IMR-90 (cell line): ENCODE results near the gene KLHDC3. TPM values are rescaled to one million over a fixed set of nuclear protein-coding genes. Genes with fewer than 3 reads are reported as not detected.

ENCODE experiments used
- ATAC-seq: fragments of 200-7000 bp; cut with Tn5 transposase; 2 replicates; pipeline ENCODE4 v1.9.1; 2020; ENCODE audit warnings: low read depth, mild to moderate bottlenecking, moderate library complexity
- BruUV-seq: library from RNA; stranded (reverse); fragments of 400-500 nt; replicated peaks from 2 replicates; lab custom pipeline; 2021; lab: Mats Ljungman, UMichigan
- CTCF ChIA-PET: fragments of 300-600 bp; formaldehyde crosslinking; extraction: SDS; loops from one replicate; lab custom pipeline; 2021; ENCODE audit warnings: antibody characterized with exemption; lab: Yijun Ruan, JAX
- POLR2A ChIA-PET: fragments of 300-600 bp; sonication (Branson Sonifier 250); formaldehyde crosslinking; loops from one replicate; lab custom pipeline; 2022; ENCODE audit warnings: antibody characterized with exemption; ENCODE audit not compliant: unreplicated experiment; lab: Charles Lee
- DNase-seq: peaks from one replicate; pipeline ENCODE4 v3.0.0; 2013
- H2AFZ ChIP-seq: replicated peaks from 2 replicates; pipeline ENCODE3; 2013; ENCODE audit warnings: low read length, mild to moderate bottlenecking; ENCODE audit not compliant: poor library complexity
- H2AK5ac ChIP-seq: 2 replicates; pipeline ENCODE4 v1.6.1; 2013; ENCODE audit warnings: low read depth, low read length, inconsistent platforms
- H2AK9ac ChIP-seq: replicated peaks from 2 replicates; pipeline ENCODE3; 2013; ENCODE audit warnings: mild to moderate bottlenecking, low read depth, low read length, moderate library complexity; ENCODE audit not compliant: poor library complexity
- H2BK120ac ChIP-seq: 2 replicates; pipeline ENCODE4 v1.6.1; 2013; ENCODE audit warnings: low read depth, low read length, inconsistent platforms
- H2BK15ac ChIP-seq: 3 replicates; pipeline ENCODE4 v1.6.1; 2013; ENCODE audit warnings: low read depth, low read length, inconsistent platforms
- H2BK20ac ChIP-seq: 2 replicates; pipeline ENCODE4 v1.6.1; 2013; ENCODE audit warnings: low read depth, mild to moderate bottlenecking, inconsistent platforms, low read length, moderate library complexity
- H2BK5ac ChIP-seq: 2 replicates; pipeline ENCODE4 v1.6.1; 2013; ENCODE audit warnings: mild to moderate bottlenecking, low read depth, low read length, inconsistent platforms; ENCODE audit not compliant: poor library complexity, severe bottlenecking
- H3K14ac ChIP-seq: replicated peaks from 2 replicates; pipeline ENCODE4 v1.6.1; 2013; ENCODE audit warnings: low read depth, low read length, inconsistent platforms
- H3K18ac ChIP-seq: 2 replicates; pipeline ENCODE4 v1.6.1; 2013; ENCODE audit warnings: low read depth, low read length, control low read depth
- H3K23ac ChIP-seq: 2 replicates; pipeline ENCODE4 v1.6.1; 2013; ENCODE audit warnings: low read depth, low read length, inconsistent platforms
- H3K27ac ChIP-seq: 2 replicates; pipeline ENCODE4 v1.5.1; 2013; ENCODE audit warnings: mild to moderate bottlenecking, control low read depth, low read length; ENCODE audit not compliant: insufficient read depth
- H3K27me3 ChIP-seq: 2 replicates; pipeline ENCODE4 v1.6.1; 2013; ENCODE audit warnings: low read length; ENCODE audit not compliant: control insufficient read depth, insufficient read depth
- H3K36me3 ChIP-seq: 2 replicates; pipeline ENCODE4 v1.6.1; 2013; ENCODE audit warnings: low read length, mixed read lengths; ENCODE audit not compliant: control insufficient read depth, insufficient read depth
- H3K4ac ChIP-seq: 2 replicates; pipeline ENCODE4 v1.6.1; 2013; ENCODE audit warnings: low read depth, low read length, inconsistent platforms
- H3K4me1 ChIP-seq: 2 replicates; pipeline ENCODE4 v1.6.1; 2013; ENCODE audit warnings: low read length, mixed read lengths; ENCODE audit not compliant: control insufficient read depth, insufficient read depth
- H3K4me2 ChIP-seq: 2 replicates; pipeline ENCODE4 v1.6.1; 2013; ENCODE audit warnings: low read depth, mild to moderate bottlenecking, control low read depth, low read length, moderate library complexity
- H3K4me3 ChIP-seq: 2 replicates; pipeline ENCODE4 v1.5.1; 2013; ENCODE audit warnings: low read depth, mild to moderate bottlenecking, control low read depth, low read length, moderate library complexity; ENCODE audit not compliant: insufficient read depth
- H3K56ac ChIP-seq: 2 replicates; pipeline ENCODE4 v1.6.1; 2013; ENCODE audit warnings: low read length, inconsistent platforms; ENCODE audit not compliant: insufficient read depth; ENCODE audit errors: extremely low read depth
- H3K79me1 ChIP-seq, 2 experiments: 2 replicates each; pipeline ENCODE4 v1.6.1; 2013; ENCODE audit warnings: low read length in 2 of 2, inconsistent platforms in 1 of 2, low read depth in 1 of 2
- H3K9ac ChIP-seq: 2 replicates; pipeline ENCODE4 v1.6.1; 2013; ENCODE audit warnings: low read depth, low read length, control low read depth
- H3K9me1 ChIP-seq: 2 replicates; pipeline ENCODE4 v1.6.1; 2013; ENCODE audit warnings: low read length, inconsistent platforms; ENCODE audit not compliant: insufficient read depth
- H3K9me3 ChIP-seq: 2 replicates; pipeline ENCODE4 v1.6.1; 2013; ENCODE audit warnings: low read length; ENCODE audit not compliant: control insufficient read depth, insufficient read depth
- H4K20me1 ChIP-seq: 2 replicates; pipeline ENCODE4 v1.6.1; 2013; ENCODE audit warnings: low read length, inconsistent platforms; ENCODE audit not compliant: insufficient read depth
- H4K5ac ChIP-seq: 2 replicates; pipeline ENCODE4 v1.6.1; 2013; ENCODE audit warnings: mild to moderate bottlenecking, low read depth, low read length, control low read depth
- H4K8ac ChIP-seq, 2 experiments: 2 replicates each; pipeline ENCODE4 v1.6.1; 2013; ENCODE audit warnings: low read depth in 2 of 2, low read length in 2 of 2, control low read depth in 1 of 2, inconsistent platforms in 1 of 2
- H4K91ac ChIP-seq: 2 replicates; pipeline ENCODE4 v1.6.1; 2013; ENCODE audit warnings: low read depth, low read length, inconsistent platforms; ENCODE audit not compliant: insufficient read depth
- CEBPB ChIP-seq: IDR thresholded peaks from 2 replicates; pipeline ENCODE4 v1.6.1; 2012; ENCODE audit warnings: low read depth, low read length, improper control_type of control experiment
- CTCF ChIP-seq: conservative IDR thresholded peaks from 2 replicates; pipeline ENCODE4 v1.5.1; 2012; ENCODE audit warnings: mild to moderate bottlenecking, low read depth, low read length, improper control_type of control experiment
- ELK1 ChIP-seq: fragments of 150-350 bp; IDR thresholded peaks from 2 replicates; pipeline ENCODE4 v1.6.1; 2016; ENCODE audit warnings: low read depth, mild to moderate bottlenecking, low read length, moderate library complexity, borderline replicate concordance
- FOS ChIP-seq: fragments of 150-350 bp; IDR thresholded peaks from 2 replicates; pipeline ENCODE4 v1.6.1; 2016; ENCODE audit warnings: low read depth, low read length
- MAFK ChIP-seq: IDR thresholded peaks from 2 replicates; pipeline ENCODE4 v1.6.1; 2012; ENCODE audit warnings: low read depth, low read length, improper control_type of control experiment
- MAZ ChIP-seq: IDR thresholded peaks from 2 replicates; pipeline ENCODE4 v1.6.1; 2012; ENCODE audit warnings: low read depth, mild to moderate bottlenecking, low read length, improper control_type of control experiment, moderate library complexity, borderline replicate concordance
- MXI1 ChIP-seq: IDR thresholded peaks from 2 replicates; pipeline ENCODE4 v1.6.1; 2012; ENCODE audit warnings: low read depth, mild to moderate bottlenecking, low read length, moderate library complexity, borderline replicate concordance
- NFE2L2 ChIP-seq: fragments of 150-350 bp; IDR thresholded peaks from 2 replicates; pipeline ENCODE4 v1.6.1; 2016; ENCODE audit warnings: low read depth, mild to moderate bottlenecking, low read length
- POLR2A ChIP-seq: IDR thresholded peaks from 2 replicates; pipeline ENCODE4 v1.6.1; 2012; ENCODE audit warnings: mild to moderate bottlenecking, low read depth, low read length
- RCOR1 ChIP-seq: IDR thresholded peaks from 2 replicates; pipeline ENCODE4 v1.6.1; 2012; ENCODE audit warnings: mild to moderate bottlenecking, low read length, improper control_type of control experiment; ENCODE audit not compliant: insufficient replicate concordance
- RFX5 ChIP-seq: IDR thresholded peaks from 2 replicates; pipeline ENCODE4 v1.8.0; 2012; ENCODE audit warnings: low read depth, mild to moderate bottlenecking, low read length, moderate library complexity
- SMC3 ChIP-seq: fragments of 150-350 bp; IDR thresholded peaks from 2 replicates; pipeline ENCODE4 v1.6.1; 2016; ENCODE audit warnings: low read depth, mild to moderate bottlenecking, antibody characterized with exemption, low read length, moderate library complexity
- USF2 ChIP-seq: fragments of 150-350 bp; IDR thresholded peaks from 2 replicates; pipeline ENCODE4 v1.6.1; 2017; ENCODE audit warnings: mild to moderate bottlenecking, antibody characterized with exemption, low read length, low read depth
- WGBS, 2 experiments: methylation state at CpG; one replicate each; pipeline versions ENCODE4 v1.1.5 to v1.1.7; 2013; ENCODE audit warnings: missing lambda C conversion rate in 2 of 2; ENCODE audit not compliant: insufficient read length in 1 of 2; ENCODE audit errors: extremely low coverage in 2 of 2; 5-methylcytosine and 5-hydroxymethylcytosine counted together
- dilution Hi-C: fragments of 300-500 bp; cut with HindIII; formaldehyde crosslinking; loops from one replicate; pipeline ENCODE4 v1.14.3; 2018; ENCODE audit warnings: low sequenced_read_pairs; ENCODE audit not compliant: unreplicated experiment
- in situ Hi-C: fragments of 300-500 bp; cut with MboI; formaldehyde crosslinking; loops from 3 replicates; pipeline ENCODE4 v1.14.3; 2019; ENCODE audit warnings: low sequenced_read_pairs, inconsistent platforms, mixed read lengths
- intact Hi-C: fragments of 100-400 bp; cut with micrococcal nuclease; formaldehyde crosslinking; loops from 2 replicates; pipeline ENCODE4 v1.10.0; 2022
- polyA plus RNA-seq, 3 experiments: library from polyadenylated mRNA; depleted of rRNA; stranded (reverse); fragments of >200 nt; gene quantifications; 2 replicates each; pipeline ENCODE4 v1.2.3, GENCODE V29; 2012; ENCODE audit warnings: low replicate concordance in 1 of 3
- total RNA-seq: library from RNA; depleted of rRNA; stranded (reverse); fragments of >200 nt; gene quantifications from 2 replicates; pipeline ENCODE4 v1.2.3, GENCODE V29; 2012

Gene KLHDC3
- total and polyA plus RNA-seq, 2 of the 4 experiments (the other 2 are of a cell fraction), result 57.1 to 76.0 TPM

GRCh38 chr6:43020847-43021246 lies 6.8 kb downstream of the KLHDC3 start:
- DNase-seq (no peak), ATAC-seq (peak; percentile 32)
- Histone ChIP-seq H3K36me3 (peaks cover 42% of the 10 kb centered on the region), H3K79me1 (peaks cover 24 to 76% of the 10 kb centered on the region in 2 experiments), H3K23ac (peak overlapping the region; percentile 94), H3K4me3 (no peak overlapping the region), H3K9ac (peak overlapping the region; percentile 78), H2BK15ac (no peak overlapping the region), H3K4ac (peak overlapping the region; percentile 99), H2AFZ (peak overlapping the region; percentile 98), H3K9me3 (no peaks in the 10 kb centered on the region), H3K27ac (peak overlapping the region; percentile 86), H4K5ac (peak overlapping the region; percentile 55), H4K20me1 (peaks cover 12% of the 10 kb centered on the region), H3K56ac (no peak overlapping the region), H3K27me3 (no peaks in the 10 kb centered on the region), H3K4me2 (peak overlapping the region; percentile 97; the same call in 1 of the 2 replicates), H2BK120ac (peak overlapping the region; percentile 74; the same call in 1 of the 2 replicates), H4K91ac (peak overlapping the region; percentile 97), H3K14ac (peak overlapping the region; percentile 98; the same call in 1 of the 2 replicates), H2BK20ac (no peak overlapping the region), H2BK5ac (peak overlapping the region; percentile 83), H2AK5ac (peak overlapping the region; percentile 59), H3K18ac (no peak overlapping the region), H2AK9ac (peak overlapping the region; percentile 97), H3K4me1 (peaks cover 12% of the 10 kb centered on the region), H3K9me1 (peaks cover 4% of the 10 kb centered on the region; the same call in 1 of the 2 replicates), H4K8ac (peak overlapping the region; percentile 88 to 99)
- dilution Hi-C loops, result no loop called here
- in situ Hi-C loops, result no loop called here
- intact Hi-C loops, result no loop called here
- no CpG with 5 or more reads among the region's 5 CpGs for WGBS, 2 experiments
- ChIA-PET POLR2A (interaction anchor here (0.6 kb wide), 3 partner anchors 39 to 248 kb away, joined by 3 read pairs; partner anchors contain the start of genes CNPY3, KLC4 and MRPL2), CTCF (no interaction called here)
- no peak for TF ChIP-seq RCOR1
- no peak for TF ChIP-seq SMC3
- TF ChIP-seq MXI1, result no peak
- no peak for TF ChIP-seq CEBPB
- no peak for TF ChIP-seq ELK1
- no peak for TF ChIP-seq MAZ
- no peak for TF ChIP-seq USF2
- no peak for TF ChIP-seq FOS
- TF ChIP-seq CTCF, result no peak
- TF ChIP-seq MAFK, result no peak
- TF ChIP-seq RFX5, result no peak
- TF ChIP-seq POLR2A, result no peak
- no peak for TF ChIP-seq NFE2L2
- no TSS peak for BruUV-seq
